Stimulated activated CD4-positive, alpha-beta T cell treated with anti-CD3 and anti-CD28 coated beads, Interleukin-1b, Interleukin-23, amount 100 ng/mL, for 1 hour (primary cell): ENCODE data around the gene NFASC.
A peak's percentile ranks its signal among the peaks of the same experiment; 100 is the strongest.

Experiments
- DNase-seq, 2 donors: peaks; one replicate each; pipeline ENCODE4 v3.0.0-alpha.2; 2020; ENCODE audit warnings: low read depth in 2 of 2

The NFASC gene

GRCh38 chr1:204870160-204870912, at the start of gene NFASC:
NFASC (plus strand) TSS chr1:204870862; CDS start chr1:204944316, 73,454 bp downstream.
- DNase-seq: no peak

- DNase-seq: no peak
Observed at GRCh38 chr1:204821476-204821875, 49.2 kb upstream of the NFASC start.

GRCh38 chr1:204821924-204822323, 48.7 kb upstream of the NFASC start:
- DNase-seq: no peak

GRCh38 chr1:204826970-204827369, 43.7 kb upstream of the NFASC start:
- no peak for DNase-seq

GRCh38 chr1:204828352-204828850, 42.3 kb upstream of the NFASC start:
- DNase-seq: peak in 1 of 2 donors; percentile 2

GRCh38 chr1:204829133-204829825, 41.4 kb upstream of the NFASC start:
- DNase-seq: no peak

- DNase-seq: no peak
Observed at GRCh38 chr1:204830747-204831146, 39.9 kb upstream of the NFASC start.

GRCh38 chr1:204831186-204831585, 39.5 kb upstream of the NFASC start:
- DNase-seq: no peak

- no peak for DNase-seq
Observed at GRCh38 chr1:204834336-204834735, 36.3 kb upstream of the NFASC start.

- no peak for DNase-seq
Observed at GRCh38 chr1:204834752-204835151, 35.9 kb upstream of the NFASC start.

- no peak for DNase-seq
Observed at GRCh38 chr1:204835737-204836136, 34.9 kb upstream of the NFASC start.

GRCh38 chr1:204836856-204837255, 33.8 kb upstream of the NFASC start:
- DNase-seq: no peak

GRCh38 chr1:204837440-204838084, 33.1 kb upstream of the NFASC start:
- no peak for DNase-seq

GRCh38 chr1:204841316-204841715, 29.3 kb upstream of the NFASC start:
- no peak for DNase-seq

GRCh38 chr1:204841798-204842197, 28.9 kb upstream of the NFASC start:
- DNase-seq: no peak

GRCh38 chr1:204842369-204842768, 28.3 kb upstream of the NFASC start:
- no peak for DNase-seq

GRCh38 chr1:204842892-204843291, 27.8 kb upstream of the NFASC start:
- no peak for DNase-seq

- DNase-seq: no peak
Observed at GRCh38 chr1:204846546-204846945, 24.1 kb upstream of the NFASC start.

- no peak for DNase-seq
Observed at GRCh38 chr1:204848579-204848978, 22.1 kb upstream of the NFASC start.

- DNase-seq: no peak
Observed at GRCh38 chr1:204852854-204853253, 17.8 kb upstream of the NFASC start.

- DNase-seq: no peak
Observed at GRCh38 chr1:204853436-204853835, 17.2 kb upstream of the NFASC start.

- DNase-seq: no peak
Observed at GRCh38 chr1:204854286-204854685, 16.4 kb upstream of the NFASC start.
